Osteocyte (in vitro differentiated cells): ENCODE data around the gene JAK1. TPM values are rescaled to one million over a fixed set of nuclear protein-coding genes. Genes with fewer than 3 reads are reported as not detected.

Source experiments
- DNase-seq: peaks from one replicate; pipeline ENCODE4 v3.0.0; 2021; ENCODE audit warnings: mixed read lengths; ENCODE audit not compliant: unreplicated experiment; ENCODE audit errors: extremely low spot score
- H3K27ac Mint-ChIP-seq: one replicate; pipeline ENCODE4 v1.8.0; 2021; ENCODE audit warnings: mild to moderate bottlenecking, mixed read lengths; ENCODE audit not compliant: unreplicated experiment
- H3K27me3 Mint-ChIP-seq: one replicate; pipeline ENCODE4 v1.8.0; 2021; ENCODE audit warnings: mixed read lengths; ENCODE audit not compliant: unreplicated experiment
- H3K36me3 Mint-ChIP-seq: one replicate; pipeline ENCODE4 v1.8.0; 2021; ENCODE audit warnings: mixed read lengths; ENCODE audit not compliant: unreplicated experiment
- H3K4me1 Mint-ChIP-seq: one replicate; pipeline ENCODE4 v1.8.0; 2021; ENCODE audit warnings: mixed read lengths; ENCODE audit not compliant: unreplicated experiment
- H3K4me3 Mint-ChIP-seq: one replicate; pipeline ENCODE4 v1.8.0; 2021; ENCODE audit warnings: mild to moderate bottlenecking, moderate library complexity, mixed read lengths; ENCODE audit not compliant: unreplicated experiment
- H3K9me3 Mint-ChIP-seq: one replicate; pipeline ENCODE4 v1.8.0; 2021; ENCODE audit warnings: mixed read lengths; ENCODE audit not compliant: unreplicated experiment
- total RNA-seq: library from RNA; stranded (reverse); gene quantifications from 2 replicates; pipeline ENCODE4 v1.2.1, GENCODE V29; 2021
- TF ChIP-seq, protein P1 (sequence below): fragments of 200-600 bp; sonication (generic); IDR thresholded peaks from 2 replicates; pipeline ENCODE4 v1.5.0; 2021; ENCODE audit warnings: antibody characterized with exemption, mild to moderate bottlenecking, moderate library complexity

JAK1 gene
- total RNA-seq, 1 donor from 2014 or later, result 103 TPM

DNA sequence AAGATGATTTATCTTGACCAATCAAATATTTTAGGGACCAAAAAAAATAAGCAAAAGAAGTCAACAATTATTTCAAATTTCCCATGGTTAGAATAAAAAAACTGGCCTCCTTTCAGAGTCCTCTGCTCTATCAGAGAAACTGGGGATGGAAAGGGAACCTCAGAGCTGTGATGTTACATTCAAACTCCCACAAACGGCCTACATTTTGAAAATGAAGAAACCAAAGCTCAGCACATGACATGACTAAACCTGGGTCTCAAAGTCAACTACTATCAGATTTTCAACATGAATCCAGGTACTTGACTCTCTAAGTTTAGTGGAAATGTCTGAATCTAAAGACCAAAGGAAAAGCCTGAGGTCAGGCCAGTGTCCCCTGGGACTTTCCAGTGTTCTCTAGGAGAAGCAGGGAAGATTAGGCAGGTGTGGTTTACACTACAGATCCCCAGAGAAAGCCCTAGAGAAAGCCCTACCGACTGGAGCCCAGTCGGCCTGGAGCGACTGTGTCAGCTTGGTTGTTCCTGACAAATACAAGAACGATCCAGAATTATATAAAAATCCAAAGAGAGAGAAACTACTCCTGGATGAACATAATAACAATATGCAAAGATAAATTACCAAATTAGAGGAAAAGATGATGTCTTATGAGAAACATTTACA lies 24.8 kb downstream of the JAK1 start:
- no peak overlapping the region for H3K27ac Mint-ChIP-seq
- TF ChIP-seq, protein P1, sequence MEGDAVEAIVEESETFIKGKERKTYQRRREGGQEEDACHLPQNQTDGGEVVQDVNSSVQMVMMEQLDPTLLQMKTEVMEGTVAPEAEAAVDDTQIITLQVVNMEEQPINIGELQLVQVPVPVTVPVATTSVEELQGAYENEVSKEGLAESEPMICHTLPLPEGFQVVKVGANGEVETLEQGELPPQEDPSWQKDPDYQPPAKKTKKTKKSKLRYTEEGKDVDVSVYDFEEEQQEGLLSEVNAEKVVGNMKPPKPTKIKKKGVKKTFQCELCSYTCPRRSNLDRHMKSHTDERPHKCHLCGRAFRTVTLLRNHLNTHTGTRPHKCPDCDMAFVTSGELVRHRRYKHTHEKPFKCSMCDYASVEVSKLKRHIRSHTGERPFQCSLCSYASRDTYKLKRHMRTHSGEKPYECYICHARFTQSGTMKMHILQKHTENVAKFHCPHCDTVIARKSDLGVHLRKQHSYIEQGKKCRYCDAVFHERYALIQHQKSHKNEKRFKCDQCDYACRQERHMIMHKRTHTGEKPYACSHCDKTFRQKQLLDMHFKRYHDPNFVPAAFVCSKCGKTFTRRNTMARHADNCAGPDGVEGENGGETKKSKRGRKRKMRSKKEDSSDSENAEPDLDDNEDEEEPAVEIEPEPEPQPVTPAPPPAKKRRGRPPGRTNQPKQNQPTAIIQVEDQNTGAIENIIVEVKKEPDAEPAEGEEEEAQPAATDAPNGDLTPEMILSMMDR, result no peak
- no peak for DNase-seq
- H3K4me1 Mint-ChIP-seq, result peaks cover 13% of the 10 kb centered on the region
- H3K9me3 Mint-ChIP-seq, result no peaks in the 10 kb centered on the region
- no peak overlapping the region for H3K4me3 Mint-ChIP-seq
- peaks cover 6% of the 10 kb centered on the region for H3K36me3 Mint-ChIP-seq
- H3K27me3 Mint-ChIP-seq, result no peaks in the 10 kb centered on the region

DNA sequence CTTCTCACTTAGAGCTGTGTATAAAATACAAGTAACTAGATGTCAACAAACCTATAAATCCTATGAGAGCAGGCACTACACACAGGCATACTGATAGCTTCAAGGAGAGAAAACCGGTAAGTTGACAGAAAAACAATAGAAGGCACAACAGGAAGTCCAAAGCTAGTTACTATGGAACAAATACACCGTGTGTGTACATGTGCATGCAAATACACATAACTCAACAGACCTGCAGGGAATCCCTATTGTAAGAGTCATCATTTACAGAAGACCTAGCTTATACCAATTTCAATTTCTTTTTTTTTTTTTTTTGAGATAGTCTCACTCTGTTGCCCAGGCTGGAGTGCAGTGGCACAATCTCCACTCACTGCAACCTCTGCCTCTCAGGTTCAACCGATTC lies 26.3 kb downstream of the JAK1 start:
- Mint-ChIP-seq H3K27ac (no peak overlapping the region), H3K36me3 (peaks cover 4% of the 10 kb centered on the region), H3K4me3 (no peak overlapping the region), H3K27me3 (no peaks in the 10 kb centered on the region), H3K9me3 (no peaks in the 10 kb centered on the region), H3K4me1 (peaks cover 16% of the 10 kb centered on the region)
- no peak for DNase-seq
- TF ChIP-seq, protein P1, result no peak

- TF ChIP-seq, protein P1, result no peak
Measured at GRCh38 chr1:64938991-64939390, 27.4 kb downstream of the JAK1 start.

DNA sequence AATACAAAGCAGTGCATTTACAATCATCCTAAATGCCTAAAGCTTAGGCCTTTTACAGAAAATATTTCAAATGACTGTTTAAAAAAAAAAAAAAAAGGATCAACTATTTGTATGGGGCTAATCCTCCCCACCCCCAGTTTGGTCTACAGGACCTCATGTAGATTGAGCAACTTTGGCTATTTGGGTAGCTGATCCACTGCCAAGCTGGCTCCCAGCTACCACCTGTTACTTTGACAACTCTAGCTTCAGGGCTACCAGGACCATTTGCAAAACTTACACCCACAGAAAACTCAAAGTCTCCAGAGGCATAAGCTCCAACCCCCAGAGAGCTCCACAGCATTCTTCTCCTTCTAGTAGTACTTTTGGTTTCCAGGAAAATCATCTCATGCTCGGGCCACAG lies 29.4 kb downstream of the JAK1 start:
- H3K27ac Mint-ChIP-seq, result no peak overlapping the region
- TF ChIP-seq, protein P1, result no peak
- no peaks in the 10 kb centered on the region for H3K27me3 Mint-ChIP-seq
- DNase-seq, result no peak
- H3K9me3 Mint-ChIP-seq, result no peaks in the 10 kb centered on the region
- H3K4me1 Mint-ChIP-seq, result peaks cover 37% of the 10 kb centered on the region
- peaks cover 4% of the 10 kb centered on the region for H3K36me3 Mint-ChIP-seq
- no peak overlapping the region for H3K4me3 Mint-ChIP-seq

More at GRCh38 chr1:64938991-64939390, 27.4 kb downstream of the JAK1 start:
- Mint-ChIP-seq H3K9me3 (no peaks in the 10 kb centered on the region), H3K27me3 (no peaks in the 10 kb centered on the region), H3K27ac (no peak overlapping the region), H3K4me1 (peaks cover 25% of the 10 kb centered on the region), H3K36me3 (peaks cover 4% of the 10 kb centered on the region), H3K4me3 (no peak overlapping the region)
- no peak for DNase-seq

GRCh38 chr1:64935551-64936155 lies 30.7 kb downstream of the JAK1 start:
- DNase-seq, result no peak
- H3K27me3 Mint-ChIP-seq, result no peaks in the 10 kb centered on the region
- H3K4me1 Mint-ChIP-seq, result peaks cover 39% of the 10 kb centered on the region
- H3K27ac Mint-ChIP-seq, result peak overlapping the region; percentile 98
- no peak overlapping the region for H3K4me3 Mint-ChIP-seq
- peaks cover 4% of the 10 kb centered on the region for H3K36me3 Mint-ChIP-seq
- no peaks in the 10 kb centered on the region for H3K9me3 Mint-ChIP-seq
- TF ChIP-seq, protein P1, result no peak
